Measurements from ENCODE around the gene CACYBP.

CACYBP gene, protein sequence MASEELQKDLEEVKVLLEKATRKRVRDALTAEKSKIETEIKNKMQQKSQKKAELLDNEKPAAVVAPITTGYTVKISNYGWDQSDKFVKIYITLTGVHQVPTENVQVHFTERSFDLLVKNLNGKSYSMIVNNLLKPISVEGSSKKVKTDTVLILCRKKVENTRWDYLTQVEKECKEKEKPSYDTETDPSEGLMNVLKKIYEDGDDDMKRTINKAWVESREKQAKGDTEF

DNA sequence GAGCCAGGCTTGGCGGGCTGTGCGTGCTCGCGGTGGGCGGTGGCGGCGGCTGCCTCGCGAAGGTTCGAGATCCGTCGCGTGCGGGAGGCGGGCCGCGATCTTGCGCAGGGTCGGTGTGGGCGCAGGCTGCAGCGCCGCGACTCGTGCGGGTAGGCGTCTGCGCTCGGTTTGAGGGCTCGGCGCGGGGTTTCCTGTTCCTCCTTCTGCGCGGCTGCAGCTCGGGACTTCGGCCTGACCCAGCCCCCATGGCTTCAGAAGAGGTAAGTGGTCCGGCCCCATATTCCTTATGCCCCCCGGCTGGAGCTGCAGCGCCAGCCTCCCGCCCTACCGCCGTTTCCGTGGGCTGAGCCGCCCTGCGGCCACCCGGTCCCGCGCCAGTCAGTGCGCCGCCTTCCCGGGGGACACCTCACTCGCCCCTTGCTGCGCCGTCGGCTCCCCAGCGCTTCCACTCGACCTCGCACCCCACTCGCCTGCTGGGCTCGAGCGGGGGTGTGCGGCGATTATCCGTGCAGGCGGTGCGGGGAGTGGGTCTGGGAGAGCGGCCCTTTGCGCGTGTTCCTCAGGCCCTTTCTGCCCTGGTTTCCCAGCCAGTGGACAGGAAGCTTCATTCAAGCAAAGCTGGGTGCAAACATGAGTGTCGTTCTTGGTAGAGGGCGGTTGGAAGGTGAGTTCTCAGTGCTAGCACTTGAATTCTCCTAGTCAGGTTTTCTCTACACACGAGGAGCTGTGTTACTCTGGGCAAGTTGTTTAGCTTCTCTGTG lies at the start of gene CACYBP:
TSS of gene CACYBP (plus strand) at position 12 of the 761 bp plus-strand sequence. CDS start at position 246, 234 bp downstream.
- no peaks in the 10 kb centered on the region for H3K27me3 ChIP-seq (ENCODE audit: insufficient read depth, low read length)
- peaks cover 3% of the 10 kb centered on the region for H3K36me3 ChIP-seq (ENCODE audit: insufficient read depth, low read length)
- H3K9me3 ChIP-seq (ENCODE audit: low read length) = no peaks in the 10 kb centered on the region
- peak within 1 kb of the TSS; percentile 77 for H2AFZ ChIP-seq (ENCODE audit: low read depth, low read length)
- H3K4me1 ChIP-seq (ENCODE audit: insufficient read depth, low read length) = peaks cover 13% of the 10 kb centered on the region
- H3K4me3 ChIP-seq (ENCODE audit: low read length) = peak within 1 kb of the TSS; percentile 81

- Histone ChIP-seq H3K4me1 (ENCODE audit: insufficient read depth, low read length) (peaks cover 15% of the 10 kb centered on the region), H2AFZ (ENCODE audit: low read depth, low read length) (no peak overlapping the region), H3K27me3 (ENCODE audit: insufficient read depth, low read length) (no peaks in the 10 kb centered on the region), H3K9me3 (ENCODE audit: low read length) (no peaks in the 10 kb centered on the region), H3K36me3 (ENCODE audit: insufficient read depth, low read length) (no peaks in the 10 kb centered on the region), H3K4me3 (ENCODE audit: low read length) (no peak overlapping the region)
Observed at GRCh38 chr1:174953285-174954072, 46.3 kb upstream of the CACYBP start.

- Histone ChIP-seq H3K4me1 (ENCODE audit: insufficient read depth, low read length) (peaks cover 15% of the 10 kb centered on the region), H3K36me3 (ENCODE audit: insufficient read depth, low read length) (no peaks in the 10 kb centered on the region), H3K27me3 (ENCODE audit: insufficient read depth, low read length) (no peaks in the 10 kb centered on the region), H3K9me3 (ENCODE audit: low read length) (no peaks in the 10 kb centered on the region), H3K4me3 (ENCODE audit: low read length) (no peak overlapping the region), H2AFZ (ENCODE audit: low read depth, low read length) (no peak overlapping the region)
Observed at GRCh38 chr1:174954073-174954460, 45.7 kb upstream of the CACYBP start.

DNA sequence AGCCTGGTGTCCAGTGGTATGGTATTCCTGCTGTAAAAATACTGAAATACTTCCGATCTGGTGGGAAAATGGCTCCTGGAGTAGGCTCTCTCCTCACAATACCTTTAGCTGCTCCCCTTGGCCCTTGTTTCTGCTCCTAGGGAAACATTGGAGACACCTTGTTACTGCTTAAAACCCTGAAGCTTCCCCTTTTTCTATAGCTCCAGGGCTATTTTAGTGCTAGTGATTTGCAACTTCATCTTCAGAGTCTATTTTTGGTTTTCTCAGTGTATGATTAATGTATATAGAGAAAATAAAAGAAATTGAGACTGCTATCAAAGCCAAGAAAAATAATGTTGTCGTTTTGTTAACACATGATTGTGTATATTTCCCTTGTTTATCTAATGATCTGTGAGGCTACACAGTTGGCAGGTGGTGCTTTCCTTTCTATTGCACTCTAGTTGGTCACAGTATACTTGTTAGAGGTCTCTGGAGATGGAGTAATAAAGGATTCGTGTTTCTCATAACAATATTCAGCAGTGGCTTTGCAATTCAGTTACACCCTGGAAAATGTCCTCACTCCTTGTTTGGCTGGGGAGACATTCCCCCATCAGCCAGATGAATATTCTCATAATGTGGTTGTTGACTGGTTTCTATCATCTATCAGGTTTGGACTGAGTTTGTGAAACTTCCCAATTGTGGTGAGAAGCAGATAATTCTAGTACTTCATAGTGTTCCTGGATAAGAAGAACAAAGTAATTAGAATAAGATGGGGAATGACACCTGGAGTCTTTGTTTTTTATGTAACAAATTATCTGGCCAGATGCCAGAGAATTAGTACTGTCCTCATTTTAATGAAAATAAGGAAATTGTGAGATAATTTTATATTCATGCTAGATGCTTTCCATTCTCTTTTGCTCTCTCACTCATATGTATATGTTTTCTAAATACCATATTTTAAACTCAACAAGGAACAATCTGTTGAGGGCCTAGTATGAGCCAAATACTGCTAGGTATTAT lies 44.8 kb upstream of the CACYBP start:
- Histone ChIP-seq H3K4me3 (ENCODE audit: low read length) (no peak overlapping the region), H2AFZ (ENCODE audit: low read depth, low read length) (no peak overlapping the region), H3K27me3 (ENCODE audit: insufficient read depth, low read length) (no peaks in the 10 kb centered on the region), H3K9me3 (ENCODE audit: low read length) (no peaks in the 10 kb centered on the region), H3K36me3 (ENCODE audit: insufficient read depth, low read length) (no peaks in the 10 kb centered on the region), H3K4me1 (ENCODE audit: insufficient read depth, low read length) (peaks cover 15% of the 10 kb centered on the region)

- Histone ChIP-seq H3K36me3 (ENCODE audit: insufficient read depth, low read length) (no peaks in the 10 kb centered on the region), H3K4me1 (ENCODE audit: insufficient read depth, low read length) (peaks cover 15% of the 10 kb centered on the region), H2AFZ (ENCODE audit: low read depth, low read length) (no peak overlapping the region), H3K9me3 (ENCODE audit: low read length) (no peaks in the 10 kb centered on the region), H3K27me3 (ENCODE audit: insufficient read depth, low read length) (no peaks in the 10 kb centered on the region), H3K4me3 (ENCODE audit: low read length) (no peak overlapping the region)
Observed at GRCh38 chr1:174956086-174956485, 43.7 kb upstream of the CACYBP start.

DNA sequence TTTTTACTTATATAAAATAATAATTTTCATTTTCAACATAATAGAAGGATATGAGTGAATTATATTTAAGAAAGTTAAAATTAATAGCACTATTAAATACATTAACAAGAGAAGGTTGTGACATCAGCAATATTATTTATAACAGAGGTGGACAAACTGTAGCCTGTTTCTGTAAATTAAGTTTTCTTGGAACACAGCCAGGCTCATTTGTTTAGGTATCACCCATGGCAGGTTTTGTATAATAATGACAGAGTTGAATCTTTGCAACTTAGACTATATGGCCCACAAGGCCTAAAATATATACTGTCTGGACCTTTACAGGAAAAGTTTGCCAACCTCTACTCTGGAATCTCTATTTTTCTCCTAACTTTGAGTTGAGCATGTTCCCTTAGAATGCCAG lies 42.8 kb upstream of the CACYBP start:
- Histone ChIP-seq H3K9me3 (ENCODE audit: low read length) (no peaks in the 10 kb centered on the region), H2AFZ (ENCODE audit: low read depth, low read length) (no peak overlapping the region), H3K4me1 (ENCODE audit: insufficient read depth, low read length) (peaks cover 15% of the 10 kb centered on the region), H3K27me3 (ENCODE audit: insufficient read depth, low read length) (no peaks in the 10 kb centered on the region), H3K4me3 (ENCODE audit: low read length) (no peak overlapping the region), H3K36me3 (ENCODE audit: insufficient read depth, low read length) (no peaks in the 10 kb centered on the region)

- Histone ChIP-seq H2AFZ (ENCODE audit: low read depth, low read length) (no peak overlapping the region), H3K4me1 (ENCODE audit: insufficient read depth, low read length) (peaks cover 15% of the 10 kb centered on the region), H3K27me3 (ENCODE audit: insufficient read depth, low read length) (no peaks in the 10 kb centered on the region), H3K9me3 (ENCODE audit: low read length) (no peaks in the 10 kb centered on the region), H3K36me3 (ENCODE audit: insufficient read depth, low read length) (no peaks in the 10 kb centered on the region), H3K4me3 (ENCODE audit: low read length) (no peak overlapping the region)
Observed at GRCh38 chr1:174957829-174958228, 41.9 kb upstream of the CACYBP start.

- H3K4me3 ChIP-seq (ENCODE audit: low read length) = no peak overlapping the region
- no peak overlapping the region for H2AFZ ChIP-seq (ENCODE audit: low read depth, low read length)
- H3K27me3 ChIP-seq (ENCODE audit: insufficient read depth, low read length) = no peaks in the 10 kb centered on the region
- peaks cover 9% of the 10 kb centered on the region for H3K4me1 ChIP-seq (ENCODE audit: insufficient read depth, low read length)
- H3K36me3 ChIP-seq (ENCODE audit: insufficient read depth, low read length) = no peaks in the 10 kb centered on the region
- H3K9me3 ChIP-seq (ENCODE audit: low read length) = no peaks in the 10 kb centered on the region
Observed at GRCh38 chr1:174958396-174958795, 41.4 kb upstream of the CACYBP start.

DNA sequence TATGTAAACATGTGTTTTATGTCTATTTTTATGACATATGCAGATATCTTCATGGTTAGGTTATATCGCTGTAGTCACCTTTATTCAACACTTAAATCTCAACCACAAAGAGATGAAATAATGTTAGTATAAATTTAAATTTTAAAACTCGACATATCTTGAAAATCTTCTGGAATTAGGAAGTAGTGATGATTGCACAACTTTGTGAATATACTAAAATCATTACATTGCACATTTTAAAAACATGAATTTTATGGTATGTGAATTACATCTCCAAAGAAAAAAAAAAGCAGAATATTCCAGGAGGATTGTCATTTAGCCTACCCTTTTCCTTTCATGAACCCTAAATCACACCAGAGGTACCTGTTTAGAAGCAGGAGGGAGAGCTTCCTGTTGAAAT lies 39.4 kb upstream of the CACYBP start:
- Histone ChIP-seq H3K4me1 (ENCODE audit: insufficient read depth, low read length) (no peaks in the 10 kb centered on the region), H3K4me3 (ENCODE audit: low read length) (no peak overlapping the region), H3K27me3 (ENCODE audit: insufficient read depth, low read length) (no peaks in the 10 kb centered on the region), H3K9me3 (ENCODE audit: low read length) (no peaks in the 10 kb centered on the region), H2AFZ (ENCODE audit: low read depth, low read length) (no peak overlapping the region), H3K36me3 (ENCODE audit: insufficient read depth, low read length) (no peaks in the 10 kb centered on the region)

DNA sequence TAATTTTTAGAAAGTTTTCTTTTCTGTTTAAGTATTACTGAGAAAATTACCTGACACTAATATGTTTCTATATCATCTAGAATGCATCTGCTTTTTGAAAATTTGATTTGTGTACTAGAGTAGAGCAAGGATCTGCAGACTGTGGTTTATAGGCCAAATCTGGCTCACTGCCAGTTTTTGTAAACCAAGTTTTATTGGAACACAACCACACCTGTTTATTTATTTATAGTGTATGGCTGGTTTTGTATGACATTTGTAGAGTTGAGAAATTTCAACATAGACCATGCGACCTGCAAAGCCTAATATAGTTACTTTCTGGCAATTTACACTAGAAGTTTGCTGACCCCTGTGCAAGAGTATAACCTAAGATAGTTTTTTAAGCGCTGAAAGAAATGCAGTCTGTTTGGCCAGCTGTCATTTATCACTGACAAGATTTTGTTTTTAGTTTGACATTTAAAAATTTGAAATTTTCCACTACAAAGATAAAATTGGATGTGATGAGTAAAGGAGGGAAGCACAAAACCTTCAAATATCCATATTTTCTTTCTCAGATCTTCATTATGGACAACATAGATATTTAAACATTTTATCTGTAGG lies 36.1 kb upstream of the CACYBP start:
- no peak overlapping the region for H2AFZ ChIP-seq (ENCODE audit: low read depth, low read length)
- no peak overlapping the region for H3K4me3 ChIP-seq (ENCODE audit: low read length)
- peaks cover under 1% of the 10 kb centered on the region for H3K4me1 ChIP-seq (ENCODE audit: insufficient read depth, low read length)
- no peaks in the 10 kb centered on the region for H3K36me3 ChIP-seq (ENCODE audit: insufficient read depth, low read length)
- H3K9me3 ChIP-seq (ENCODE audit: low read length) = no peaks in the 10 kb centered on the region
- H3K27me3 ChIP-seq (ENCODE audit: insufficient read depth, low read length) = no peaks in the 10 kb centered on the region

DNA sequence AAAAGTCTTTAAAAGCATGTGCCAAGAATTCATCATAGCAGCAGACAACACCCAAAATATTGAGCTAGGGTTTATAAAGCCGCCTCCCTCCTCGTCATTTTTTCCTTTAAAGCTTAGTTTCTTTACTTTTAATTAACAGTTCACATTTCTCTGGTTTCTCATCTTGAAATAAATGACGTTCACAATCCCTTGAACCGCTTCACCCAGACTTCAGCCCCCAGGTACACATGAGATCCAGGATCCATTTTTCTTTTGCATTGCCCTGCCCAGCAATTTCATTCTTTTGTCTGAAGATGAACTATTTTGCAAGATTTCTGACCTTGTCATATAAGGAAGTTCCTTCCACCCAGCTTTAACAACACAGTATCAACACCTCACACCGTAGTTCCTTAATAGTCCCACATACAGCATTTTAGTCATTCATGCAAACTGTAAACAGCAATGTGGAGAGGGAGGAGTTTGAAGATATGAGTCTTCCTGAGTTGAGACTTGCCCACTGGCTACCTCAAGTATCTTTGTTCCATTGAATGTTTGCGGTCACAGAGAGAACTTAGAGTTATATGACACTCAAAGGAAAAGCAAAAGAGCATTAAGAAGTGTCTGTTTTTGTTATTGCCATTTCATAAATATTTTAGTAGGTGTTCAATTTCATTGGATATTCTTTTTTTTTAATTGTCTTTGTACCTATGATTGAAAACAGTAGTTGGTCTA lies 35.3 kb upstream of the CACYBP start:
- Histone ChIP-seq H3K9me3 (ENCODE audit: low read length) (no peaks in the 10 kb centered on the region), H3K4me3 (ENCODE audit: low read length) (no peak overlapping the region)

GRCh38 chr1:174964972-174965361 lies 34.8 kb upstream of the CACYBP start:
- Histone ChIP-seq H2AFZ (ENCODE audit: low read depth, low read length) (no peak overlapping the region), H3K36me3 (ENCODE audit: insufficient read depth, low read length) (no peaks in the 10 kb centered on the region), H3K4me1 (ENCODE audit: insufficient read depth, low read length) (peaks cover 2% of the 10 kb centered on the region), H3K9me3 (ENCODE audit: low read length) (no peaks in the 10 kb centered on the region), H3K4me3 (ENCODE audit: low read length) (no peak overlapping the region), H3K27me3 (ENCODE audit: insufficient read depth, low read length) (no peaks in the 10 kb centered on the region)

More for the DNA sequence above, 35.3 kb upstream of the CACYBP start:
- Histone ChIP-seq H3K4me1 (ENCODE audit: insufficient read depth, low read length) (peaks cover 2% of the 10 kb centered on the region), H2AFZ (ENCODE audit: low read depth, low read length) (no peak overlapping the region), H3K36me3 (ENCODE audit: insufficient read depth, low read length) (no peaks in the 10 kb centered on the region), H3K27me3 (ENCODE audit: insufficient read depth, low read length) (no peaks in the 10 kb centered on the region)

Data from neuron (in vitro differentiated cells).